PFSK-1 (cell line): Measurements from ENCODE around the gene XXYLT1.

Experiments used
- FOXP2 ChIP-seq: optimal IDR thresholded peaks from 2 replicates; pipeline ENCODE3; 2011; ENCODE audit warnings: borderline replicate concordance, control low read depth, inconsistent platforms; ENCODE audit not compliant: insufficient read depth; ENCODE audit errors: extremely low read length, extremely low read depth
- POLR2AphosphoS5 ChIP-seq: IDR thresholded peaks from 2 replicates; pipeline ENCODE4 v1.6.1; 2012; ENCODE audit warnings: low read depth, mild to moderate bottlenecking, control low read depth, low read length, moderate library complexity
- SIN3A ChIP-seq: IDR thresholded peaks from 2 replicates; pipeline ENCODE4 v1.6.1; 2012; ENCODE audit warnings: mild to moderate bottlenecking, low read length, moderate library complexity, borderline replicate concordance; ENCODE audit not compliant: insufficient read depth
- TAF1 ChIP-seq: IDR thresholded peaks from 2 replicates; pipeline ENCODE4 v1.6.1; 2012; ENCODE audit warnings: low read length, control low read depth, borderline replicate concordance; ENCODE audit not compliant: insufficient read depth
- TF ChIP-seq, protein P1 (sequence below), 2 experiments: IDR thresholded peaks; 2 replicates each; pipeline versions ENCODE4 v1.6.1 to v1.8.0; 2011 to 2012; ENCODE audit warnings: low read depth in 2 of 2, low read length in 2 of 2, control low read depth in 1 of 2, inconsistent platforms in 1 of 2, mild to moderate bottlenecking in 1 of 2, moderate library complexity in 1 of 2; ENCODE audit not compliant: insufficient read depth in 1 of 2

XXYLT1 gene

DNA sequence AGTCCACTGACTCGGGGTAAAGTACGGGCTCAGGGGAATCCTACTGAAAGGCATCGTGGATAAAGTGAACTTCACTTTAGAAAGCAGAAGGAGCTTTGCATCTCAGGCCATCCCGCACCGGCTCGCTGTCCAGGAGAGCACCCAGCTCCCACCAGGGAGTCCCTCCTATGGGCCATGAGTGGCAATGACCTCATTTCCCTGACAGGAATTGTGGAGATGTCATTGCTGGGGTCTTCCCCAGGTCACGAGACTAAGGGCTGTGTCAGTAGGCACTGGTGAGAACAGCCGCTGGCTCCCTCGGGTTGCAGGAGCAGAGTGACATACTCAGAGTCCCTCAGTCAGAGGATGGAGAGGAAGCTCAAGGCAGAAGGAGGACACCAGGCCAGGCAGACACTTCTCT is 97.3 kb downstream of the XXYLT1 start:
- TF ChIP-seq FOXP2 = no peak
- TF ChIP-seq, protein P1, sequence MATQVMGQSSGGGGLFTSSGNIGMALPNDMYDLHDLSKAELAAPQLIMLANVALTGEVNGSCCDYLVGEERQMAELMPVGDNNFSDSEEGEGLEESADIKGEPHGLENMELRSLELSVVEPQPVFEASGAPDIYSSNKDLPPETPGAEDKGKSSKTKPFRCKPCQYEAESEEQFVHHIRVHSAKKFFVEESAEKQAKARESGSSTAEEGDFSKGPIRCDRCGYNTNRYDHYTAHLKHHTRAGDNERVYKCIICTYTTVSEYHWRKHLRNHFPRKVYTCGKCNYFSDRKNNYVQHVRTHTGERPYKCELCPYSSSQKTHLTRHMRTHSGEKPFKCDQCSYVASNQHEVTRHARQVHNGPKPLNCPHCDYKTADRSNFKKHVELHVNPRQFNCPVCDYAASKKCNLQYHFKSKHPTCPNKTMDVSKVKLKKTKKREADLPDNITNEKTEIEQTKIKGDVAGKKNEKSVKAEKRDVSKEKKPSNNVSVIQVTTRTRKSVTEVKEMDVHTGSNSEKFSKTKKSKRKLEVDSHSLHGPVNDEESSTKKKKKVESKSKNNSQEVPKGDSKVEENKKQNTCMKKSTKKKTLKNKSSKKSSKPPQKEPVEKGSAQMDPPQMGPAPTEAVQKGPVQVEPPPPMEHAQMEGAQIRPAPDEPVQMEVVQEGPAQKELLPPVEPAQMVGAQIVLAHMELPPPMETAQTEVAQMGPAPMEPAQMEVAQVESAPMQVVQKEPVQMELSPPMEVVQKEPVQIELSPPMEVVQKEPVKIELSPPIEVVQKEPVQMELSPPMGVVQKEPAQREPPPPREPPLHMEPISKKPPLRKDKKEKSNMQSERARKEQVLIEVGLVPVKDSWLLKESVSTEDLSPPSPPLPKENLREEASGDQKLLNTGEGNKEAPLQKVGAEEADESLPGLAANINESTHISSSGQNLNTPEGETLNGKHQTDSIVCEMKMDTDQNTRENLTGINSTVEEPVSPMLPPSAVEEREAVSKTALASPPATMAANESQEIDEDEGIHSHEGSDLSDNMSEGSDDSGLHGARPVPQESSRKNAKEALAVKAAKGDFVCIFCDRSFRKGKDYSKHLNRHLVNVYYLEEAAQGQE (IDR thresholded peaks at IDR 0.05; ENCODE audit: insufficient read depth in 1 of 2, low read depth in 2 of 2, low read length in 2 of 2) = no peak
- TF ChIP-seq POLR2AphosphoS5 = no peak
- TF ChIP-seq SIN3A = no peak
- TF ChIP-seq TAF1 = no peak

DNA sequence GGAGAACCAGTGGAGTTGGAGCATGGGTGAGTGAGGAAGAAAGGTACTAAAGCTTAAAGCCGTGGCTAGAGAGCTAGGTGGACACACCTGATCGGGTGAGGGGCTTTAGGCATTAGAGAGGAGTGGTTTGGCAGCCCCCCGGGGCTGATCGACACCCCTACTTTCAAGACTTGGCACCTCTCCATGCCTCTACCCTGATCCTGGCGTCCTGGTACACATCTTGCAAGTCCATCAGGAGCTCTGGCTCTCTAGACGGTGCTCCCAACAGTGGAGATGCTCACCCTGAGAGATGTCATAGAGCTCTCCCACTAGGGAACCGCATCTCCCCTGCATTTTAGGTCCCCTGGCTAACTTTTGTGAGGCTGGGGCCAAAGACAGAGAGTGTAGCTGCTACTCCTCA is 98.1 kb downstream of the XXYLT1 start:
- TF ChIP-seq POLR2AphosphoS5 (no peak), TAF1 (no peak), SIN3A (no peak), FOXP2 (no peak)
- TF ChIP-seq, protein P1 (IDR thresholded peaks at IDR 0.05; ENCODE audit: insufficient read depth in 1 of 2, low read depth in 2 of 2, low read length in 2 of 2) = no peak

DNA sequence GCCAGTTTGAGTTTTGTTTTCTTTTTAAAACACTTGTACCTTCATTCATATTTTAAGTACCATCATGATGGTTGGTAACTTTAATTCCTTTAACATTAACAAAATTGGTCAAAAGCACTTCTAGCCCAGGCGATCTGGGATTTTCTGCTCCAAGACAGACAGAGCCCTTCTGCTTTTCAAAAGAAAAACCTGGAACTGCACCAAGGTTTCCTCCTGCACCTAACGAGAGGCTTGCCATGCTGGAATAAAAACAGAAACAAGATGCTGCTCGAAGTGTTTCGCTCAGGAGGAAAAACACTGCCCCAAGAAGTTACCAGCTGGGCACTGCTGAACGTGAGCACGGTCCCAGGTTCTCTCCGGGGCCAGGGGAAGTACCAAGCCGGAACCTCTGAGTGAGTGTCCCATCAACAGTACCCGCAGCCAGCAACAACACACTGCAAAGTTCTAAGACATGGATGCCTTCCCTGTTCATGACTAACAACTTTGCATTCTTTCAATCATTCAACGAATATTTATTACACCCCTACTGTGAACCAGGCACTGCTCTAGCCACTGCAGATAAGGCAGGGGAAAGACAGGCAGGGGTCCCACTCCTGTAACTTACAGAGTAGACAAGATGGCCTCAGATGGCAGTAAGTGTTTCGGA is 98.8 kb downstream of the XXYLT1 start:
- TF ChIP-seq, protein P1 (IDR thresholded peaks at IDR 0.05; ENCODE audit: insufficient read depth in 1 of 2, low read depth in 2 of 2, low read length in 2 of 2) = no peak
- no peak for TF ChIP-seq TAF1
- no peak for TF ChIP-seq FOXP2
- TF ChIP-seq SIN3A = no peak
- no peak for TF ChIP-seq POLR2AphosphoS5

DNA sequence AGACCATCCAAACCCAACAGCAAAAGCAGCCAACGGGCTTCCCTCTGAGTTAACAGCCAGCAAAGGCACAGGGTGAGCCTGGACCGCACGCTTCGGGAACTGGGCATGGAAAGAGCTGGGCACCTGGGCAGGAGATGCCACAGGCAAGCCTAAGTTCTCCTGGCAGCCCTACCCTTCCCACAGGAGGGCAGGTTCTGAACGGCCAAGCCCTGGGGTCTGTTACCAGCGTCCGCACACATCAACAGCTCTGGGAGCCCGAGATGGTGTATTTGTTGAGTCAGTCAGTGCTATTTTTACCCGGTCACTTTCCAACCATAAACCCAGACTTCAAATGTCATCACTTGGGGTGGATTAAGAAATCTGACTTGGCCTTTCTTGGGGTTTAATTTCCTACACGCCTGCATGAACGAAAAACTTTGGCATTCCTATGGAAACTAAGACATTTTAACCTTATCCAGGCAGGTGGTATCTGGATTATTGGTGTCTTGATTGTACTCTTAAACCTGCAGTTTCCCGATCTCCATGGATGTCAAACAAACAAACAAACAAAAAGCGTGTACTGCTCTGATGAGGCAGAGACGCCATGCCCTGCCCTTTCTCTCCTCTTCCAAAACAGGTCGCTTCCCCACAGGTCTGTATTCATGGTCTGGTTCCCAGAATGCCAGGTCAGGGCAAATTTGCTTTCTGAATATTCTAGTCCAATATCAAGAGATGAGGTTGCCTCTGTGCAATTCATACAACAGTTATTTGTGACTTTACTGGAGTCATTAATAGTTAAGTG is 99.7 kb downstream of the XXYLT1 start:
- TF ChIP-seq, protein P1 (IDR thresholded peaks at IDR 0.05; ENCODE audit: insufficient read depth in 1 of 2, low read depth in 2 of 2, low read length in 2 of 2) = no peak
- TF ChIP-seq TAF1 = no peak
- no peak for TF ChIP-seq POLR2AphosphoS5
- TF ChIP-seq SIN3A = no peak
- TF ChIP-seq FOXP2 = no peak
